ENCODE results near the gene PFN1.

The PFN1 gene

DNA sequence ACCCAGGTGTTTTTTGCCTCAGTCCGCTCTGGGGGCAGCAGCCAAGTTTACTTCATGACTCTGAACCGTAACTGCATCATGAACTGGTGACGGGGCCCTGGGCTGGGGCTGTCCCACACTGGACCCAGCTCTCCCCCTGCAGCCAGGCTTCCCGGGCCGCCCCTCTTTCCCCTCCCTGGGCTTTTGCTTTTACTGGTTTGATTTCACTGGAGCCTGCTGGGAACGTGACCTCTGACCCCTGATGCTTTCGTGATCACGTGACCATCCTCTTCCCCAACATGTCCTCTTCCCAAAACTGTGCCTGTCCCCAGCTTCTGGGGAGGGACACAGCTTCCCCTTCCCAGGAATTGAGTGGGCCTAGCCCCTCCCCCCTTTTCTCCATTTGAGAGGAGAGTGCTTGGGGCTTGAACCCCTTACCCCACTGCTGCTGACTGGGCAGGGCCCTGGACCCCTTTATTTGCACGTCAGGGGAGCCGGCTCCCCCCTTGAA, 51.1 kb downstream of the PFN1 start:
- FAIRE-seq (no peak), DNase-seq (ENCODE audit: low spot score) (no peak)

DNA sequence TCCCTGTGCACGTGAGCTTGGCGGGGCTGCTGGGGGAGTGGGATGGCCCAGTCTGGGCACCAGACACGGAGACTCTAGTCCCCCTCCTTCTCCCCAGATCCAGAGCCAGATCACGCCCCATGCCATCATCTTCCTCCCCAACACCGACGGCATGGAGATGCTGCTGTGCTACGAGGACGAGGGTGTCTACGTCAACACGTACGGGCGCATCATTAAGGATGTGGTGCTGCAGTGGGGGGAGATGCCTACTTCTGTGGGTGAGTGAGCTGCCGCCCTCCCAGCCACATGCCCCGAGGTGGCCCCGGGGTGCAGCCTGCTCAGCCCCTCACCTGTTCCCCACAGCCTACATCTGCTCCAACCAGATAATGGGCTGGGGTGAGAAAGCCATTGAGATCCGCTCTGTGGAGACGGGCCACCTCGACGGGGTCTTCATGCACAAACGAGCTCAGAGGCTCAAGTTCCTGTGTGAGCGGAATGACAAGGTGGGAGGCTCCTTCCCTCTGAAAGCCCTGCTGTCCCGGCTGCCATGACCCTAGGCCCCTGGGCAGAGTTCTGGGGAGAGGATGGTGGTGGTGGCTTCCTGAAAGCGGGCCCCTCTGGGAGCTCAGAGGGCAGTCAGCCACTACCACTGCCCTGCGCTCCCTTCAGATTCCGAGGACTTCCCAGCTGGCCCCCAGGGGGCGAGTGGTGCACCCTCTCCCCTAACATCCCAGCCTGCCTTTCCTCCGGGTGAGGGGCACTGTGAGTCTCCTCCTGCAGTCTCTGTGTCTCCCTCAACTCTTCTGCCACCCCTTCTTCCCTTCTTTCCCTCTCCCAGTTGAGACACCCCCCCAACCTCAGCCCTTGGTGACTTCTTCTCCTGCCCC, 51.8 kb downstream of the PFN1 start:
- FAIRE-seq (no peak), DNase-seq (ENCODE audit: low spot score) (no peak)

DNA sequence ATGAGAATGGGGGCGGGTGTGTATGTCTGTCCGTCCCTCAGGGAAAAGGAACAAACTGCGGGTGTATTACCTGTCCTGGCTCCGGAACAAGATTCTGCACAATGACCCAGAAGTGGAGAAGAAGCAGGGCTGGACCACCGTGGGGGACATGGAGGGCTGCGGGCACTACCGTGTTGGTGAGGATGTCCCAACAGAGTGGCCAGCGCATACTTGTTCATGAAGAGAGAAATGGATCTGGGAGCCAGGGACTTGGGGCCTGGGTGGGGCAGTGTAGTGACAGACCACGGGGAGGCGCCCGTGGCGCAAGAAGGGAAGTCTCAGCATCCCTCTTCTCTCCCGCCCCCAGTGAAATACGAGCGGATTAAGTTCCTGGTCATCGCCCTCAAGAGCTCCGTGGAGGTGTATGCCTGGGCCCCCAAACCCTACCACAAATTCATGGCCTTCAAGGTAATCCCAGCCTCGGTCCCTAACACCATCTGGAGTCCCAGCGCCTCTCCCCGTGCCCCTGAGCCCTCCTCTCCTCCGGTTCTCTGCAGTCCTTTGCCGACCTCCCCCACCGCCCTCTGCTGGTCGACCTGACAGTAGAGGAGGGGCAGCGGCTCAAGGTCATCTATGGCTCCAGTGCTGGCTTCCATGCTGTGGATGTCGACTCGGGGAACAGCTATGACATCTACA, 52.5 kb downstream of the PFN1 start:
- DNase-seq (ENCODE audit: low spot score) = no peak
- FAIRE-seq = no peak
